ENCODE results near the gene CDK16.

Gene CDK16

DNA sequence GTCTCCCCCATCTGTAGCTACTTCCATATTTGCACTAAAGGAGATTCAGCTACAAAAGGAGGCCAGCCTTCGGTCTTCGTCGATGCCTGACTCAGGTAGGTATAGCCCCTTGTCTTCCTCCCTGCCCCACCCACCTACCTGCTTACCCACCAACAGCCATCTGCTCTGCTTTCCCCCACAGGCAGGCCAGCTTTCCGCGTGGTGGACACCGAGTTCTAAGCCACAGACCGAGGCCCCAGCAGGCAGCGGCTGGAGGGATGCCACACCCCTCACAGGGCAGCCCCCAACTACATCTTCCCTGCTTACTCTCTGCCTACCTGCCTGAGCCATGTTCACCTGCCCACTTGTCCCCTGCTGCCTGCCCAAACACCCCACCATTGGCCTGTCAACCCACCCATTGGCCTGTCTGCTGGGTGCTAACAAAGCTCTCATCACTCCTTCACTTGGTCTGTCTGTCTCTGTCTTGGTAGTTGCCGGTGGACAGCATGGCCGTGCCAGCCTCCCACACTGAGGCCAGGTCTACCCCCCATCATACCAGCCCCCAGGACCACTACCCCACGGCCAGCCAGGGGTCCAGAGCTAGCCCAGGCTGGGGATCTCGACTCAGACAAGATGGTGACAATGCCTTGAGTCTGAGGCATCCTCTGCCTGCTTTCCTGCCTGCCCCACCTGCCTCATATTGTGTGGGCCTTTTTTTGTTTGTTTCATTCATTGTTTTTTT, 10.2 kb downstream of the CDK16 start:
- Histone ChIP-seq H3K4me1 (ENCODE audit: control insufficient read depth, insufficient read depth, low read length, unreplicated experiment) (peaks cover 4% of the 10 kb centered on the region), H3K79me2 (ENCODE audit: control insufficient read depth, insufficient read depth, low read length, unreplicated experiment) (peaks cover 8% of the 10 kb centered on the region), H3K36me3 (ENCODE audit: insufficient read depth, low read length) (peaks cover 4% of the 10 kb centered on the region; the same call in 1 of the 2 replicates), H3K27ac (ENCODE audit: low read depth, low read length) (no peak overlapping the region), H2AFZ (ENCODE audit: low read length, unreplicated experiment) (no peak overlapping the region), H3K27me3 (ENCODE audit: insufficient read depth, low read length) (no peaks in the 10 kb centered on the region), H3K4me3 (ENCODE audit: low read depth, low read length) (no peak overlapping the region)

DNA sequence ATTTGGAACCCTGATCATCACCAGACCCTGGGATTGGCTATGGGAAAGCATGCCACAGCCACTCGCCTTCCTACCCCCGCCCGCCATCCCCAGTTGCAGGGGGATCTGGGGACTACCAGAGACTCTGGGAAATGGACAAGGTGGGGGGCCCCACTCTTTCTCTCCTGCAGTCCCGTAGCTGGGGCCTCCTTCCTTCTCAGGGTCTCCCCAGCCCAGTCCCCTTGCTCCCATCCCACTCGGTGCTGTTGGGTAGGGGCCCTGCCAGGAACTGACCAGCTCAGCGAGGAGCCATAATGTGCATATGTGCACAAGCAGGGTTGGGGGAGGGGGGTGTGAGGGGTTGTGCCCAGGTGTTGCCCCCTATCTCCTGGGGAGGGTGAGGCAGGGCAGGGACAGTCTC, 10.9 kb downstream of the CDK16 start:
- H3K36me3 ChIP-seq (ENCODE audit: insufficient read depth, low read length): peaks cover 4% of the 10 kb centered on the region; the same call in 1 of the 2 replicates
- no peak overlapping the region for H3K4me3 ChIP-seq (ENCODE audit: low read depth, low read length)
- peaks cover 4% of the 10 kb centered on the region for H3K4me1 ChIP-seq (ENCODE audit: control insufficient read depth, insufficient read depth, low read length, unreplicated experiment)
- peaks cover 15% of the 10 kb centered on the region for H3K79me2 ChIP-seq (ENCODE audit: control insufficient read depth, insufficient read depth, low read length, unreplicated experiment)
- H3K27me3 ChIP-seq (ENCODE audit: insufficient read depth, low read length): no peaks in the 10 kb centered on the region
- no peak overlapping the region for H2AFZ ChIP-seq (ENCODE audit: low read length, unreplicated experiment)
- H3K27ac ChIP-seq (ENCODE audit: low read depth, low read length): no peak overlapping the region

DNA sequence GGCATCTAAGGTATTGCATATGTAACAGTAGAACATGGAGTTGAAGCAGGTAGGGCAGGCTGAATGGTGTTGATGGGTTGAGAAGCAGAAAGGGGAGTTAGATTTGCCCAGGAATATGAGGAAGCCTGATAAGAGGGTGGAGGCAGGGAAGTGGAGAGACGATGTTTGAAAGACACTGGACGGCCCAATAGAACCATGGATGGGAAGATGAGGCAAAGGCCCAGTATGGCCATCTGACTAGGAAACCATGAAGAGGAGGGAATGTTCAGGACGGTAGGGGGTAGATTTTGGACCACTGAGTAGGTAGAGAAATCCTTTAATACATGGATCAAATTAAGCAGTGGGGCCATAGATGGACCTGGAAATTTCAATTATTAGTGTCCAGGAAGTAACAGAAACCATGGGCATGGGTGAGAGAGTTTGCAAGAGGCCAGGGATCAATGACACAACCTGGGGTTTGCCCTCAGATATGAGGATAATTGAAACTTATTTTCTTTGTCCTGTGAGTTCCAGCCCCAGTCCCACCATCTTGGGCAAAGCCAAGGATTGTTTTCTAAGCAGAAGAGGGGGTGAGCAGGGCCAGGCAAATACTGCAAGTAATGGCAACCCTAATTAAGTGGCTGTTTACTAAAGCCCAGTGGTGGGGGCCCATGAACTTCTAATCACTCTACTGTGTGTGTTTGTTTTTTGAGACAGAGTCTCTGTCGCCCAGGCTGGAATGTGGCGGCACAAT, 11.8 kb downstream of the CDK16 start:
- Histone ChIP-seq H3K36me3 (ENCODE audit: insufficient read depth, low read length) (peaks cover 4% of the 10 kb centered on the region; the same call in 1 of the 2 replicates), H3K4me1 (ENCODE audit: control insufficient read depth, insufficient read depth, low read length, unreplicated experiment) (peaks cover 6% of the 10 kb centered on the region), H2AFZ (ENCODE audit: low read length, unreplicated experiment) (no peak overlapping the region), H3K4me3 (ENCODE audit: low read depth, low read length) (no peak overlapping the region), H3K27ac (ENCODE audit: low read depth, low read length) (no peak overlapping the region), H3K79me2 (ENCODE audit: control insufficient read depth, insufficient read depth, low read length, unreplicated experiment) (peaks cover 22% of the 10 kb centered on the region), H3K27me3 (ENCODE audit: insufficient read depth, low read length) (no peaks in the 10 kb centered on the region)

DNA sequence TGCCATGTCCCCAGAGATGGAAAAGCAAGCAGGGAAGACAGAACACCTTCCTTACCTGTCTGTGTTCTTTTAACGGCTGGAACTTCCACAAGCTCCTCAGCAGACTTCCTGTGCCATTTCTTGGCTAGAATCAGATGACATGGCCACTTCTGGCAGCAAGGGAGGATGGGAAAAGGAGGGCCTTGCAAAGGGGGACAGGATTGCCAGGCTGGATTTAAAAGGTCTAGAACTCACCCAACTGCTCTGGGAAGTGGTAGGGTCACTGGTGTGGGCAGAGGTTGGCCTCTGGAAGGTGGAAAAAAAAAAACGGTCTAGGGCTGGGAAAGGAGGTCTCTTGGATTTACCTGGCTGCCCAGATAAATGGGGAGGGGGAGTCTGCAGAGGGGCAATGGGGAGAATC, 12.7 kb downstream of the CDK16 start:
- H3K27me3 ChIP-seq (ENCODE audit: insufficient read depth, low read length): no peaks in the 10 kb centered on the region
- peaks cover 31% of the 10 kb centered on the region for H3K79me2 ChIP-seq (ENCODE audit: control insufficient read depth, insufficient read depth, low read length, unreplicated experiment)
- no peak overlapping the region for H3K4me3 ChIP-seq (ENCODE audit: low read depth, low read length)
- peaks cover 11% of the 10 kb centered on the region for H3K4me1 ChIP-seq (ENCODE audit: control insufficient read depth, insufficient read depth, low read length, unreplicated experiment)
- H3K27ac ChIP-seq (ENCODE audit: low read depth, low read length): peak overlapping the region; percentile 94; the same call in 1 of the 2 replicates
- no peak overlapping the region for H2AFZ ChIP-seq (ENCODE audit: low read length, unreplicated experiment)
- peaks cover 4% of the 10 kb centered on the region; the same call in 1 of the 2 replicates for H3K36me3 ChIP-seq (ENCODE audit: insufficient read depth, low read length)

DNA sequence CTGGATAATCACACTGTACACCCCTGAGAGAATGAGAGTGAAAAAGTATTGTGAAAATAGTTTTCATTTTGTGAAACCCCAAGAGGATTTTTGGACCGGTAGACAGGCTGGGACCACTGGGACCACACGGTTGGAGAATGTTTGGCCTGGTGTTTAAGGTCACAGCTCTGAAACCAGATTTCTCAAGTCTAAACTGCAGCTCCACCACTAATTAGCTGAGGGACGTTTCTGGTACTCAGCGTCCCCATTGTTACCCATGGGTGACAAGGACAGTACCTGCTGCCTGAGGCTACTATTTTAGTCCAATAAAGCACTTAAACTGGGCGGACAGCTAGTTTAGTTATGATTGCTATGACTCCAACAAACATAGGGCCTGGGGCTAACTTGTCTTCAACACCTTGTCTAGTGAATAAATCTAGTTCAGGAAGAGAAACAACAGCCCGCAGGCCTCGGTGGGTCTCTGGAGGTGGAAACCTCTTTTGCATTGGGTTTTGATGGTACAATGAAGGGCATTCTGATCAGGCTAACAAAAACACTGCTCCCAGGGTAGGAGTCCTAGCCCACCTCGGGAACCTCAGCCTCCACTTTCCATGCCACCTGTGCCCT, 13.8 kb downstream of the CDK16 start:
- Histone ChIP-seq H3K36me3 (ENCODE audit: insufficient read depth, low read length) (peaks cover 4% of the 10 kb centered on the region; the same call in 1 of the 2 replicates), H3K27me3 (ENCODE audit: insufficient read depth, low read length) (no peaks in the 10 kb centered on the region), H3K79me2 (ENCODE audit: control insufficient read depth, insufficient read depth, low read length, unreplicated experiment) (peaks cover 42% of the 10 kb centered on the region), H2AFZ (ENCODE audit: low read length, unreplicated experiment) (no peak overlapping the region), H3K4me1 (ENCODE audit: control insufficient read depth, insufficient read depth, low read length, unreplicated experiment) (peaks cover 11% of the 10 kb centered on the region), H3K4me3 (ENCODE audit: low read depth, low read length) (peak overlapping the region; percentile 80), H3K27ac (ENCODE audit: low read depth, low read length) (peak overlapping the region; percentile 94)

DNA sequence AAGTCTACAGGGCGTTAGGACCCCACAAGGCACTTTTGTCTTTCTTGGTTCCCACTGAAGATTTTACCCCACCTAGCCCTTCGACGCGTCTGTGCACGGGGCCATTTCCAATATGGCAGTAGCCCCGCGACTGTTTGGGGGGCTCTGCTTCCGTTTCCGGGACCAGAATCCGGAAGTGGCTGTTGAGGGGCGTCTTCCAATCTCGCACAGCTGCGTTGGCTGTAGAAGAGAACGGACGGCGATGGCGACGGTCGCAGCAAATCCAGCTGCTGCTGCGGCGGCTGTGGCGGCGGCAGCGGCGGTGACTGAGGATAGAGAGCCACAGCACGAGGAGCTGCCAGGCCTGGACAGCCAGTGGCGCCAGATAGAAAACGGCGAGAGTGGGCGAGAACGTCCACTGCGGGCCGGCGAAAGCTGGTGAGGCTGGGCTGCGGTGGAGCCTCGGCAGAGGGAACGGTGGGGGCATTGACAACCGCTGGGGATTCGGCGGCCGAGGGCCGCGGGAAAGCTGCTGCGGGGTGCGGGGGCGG, 14.4 kb downstream of the CDK16 start, which contains the start of gene USP11:
TSS of gene USP11 (plus strand) at position 207 of the 530 bp plus-strand sequence. CDS start at position 242, 35 bp downstream.
- H3K4me3 ChIP-seq (ENCODE audit: low read depth, low read length): peak within 1 kb of the TSS; percentile 80
- peak within 1 kb of the TSS; percentile 94 for H3K27ac ChIP-seq (ENCODE audit: low read depth, low read length)
- H2AFZ ChIP-seq (ENCODE audit: low read length, unreplicated experiment): no peak within 1 kb of the TSS
- no peaks in the 10 kb centered on the region for H3K27me3 ChIP-seq (ENCODE audit: insufficient read depth, low read length)
- peaks cover 11% of the 10 kb centered on the region for H3K4me1 ChIP-seq (ENCODE audit: control insufficient read depth, insufficient read depth, low read length, unreplicated experiment)
- peaks cover 42% of the 10 kb centered on the region for H3K79me2 ChIP-seq (ENCODE audit: control insufficient read depth, insufficient read depth, low read length, unreplicated experiment)
- H3K36me3 ChIP-seq (ENCODE audit: insufficient read depth, low read length): peaks cover 4% of the 10 kb centered on the region; the same call in 1 of the 2 replicates

DNA sequence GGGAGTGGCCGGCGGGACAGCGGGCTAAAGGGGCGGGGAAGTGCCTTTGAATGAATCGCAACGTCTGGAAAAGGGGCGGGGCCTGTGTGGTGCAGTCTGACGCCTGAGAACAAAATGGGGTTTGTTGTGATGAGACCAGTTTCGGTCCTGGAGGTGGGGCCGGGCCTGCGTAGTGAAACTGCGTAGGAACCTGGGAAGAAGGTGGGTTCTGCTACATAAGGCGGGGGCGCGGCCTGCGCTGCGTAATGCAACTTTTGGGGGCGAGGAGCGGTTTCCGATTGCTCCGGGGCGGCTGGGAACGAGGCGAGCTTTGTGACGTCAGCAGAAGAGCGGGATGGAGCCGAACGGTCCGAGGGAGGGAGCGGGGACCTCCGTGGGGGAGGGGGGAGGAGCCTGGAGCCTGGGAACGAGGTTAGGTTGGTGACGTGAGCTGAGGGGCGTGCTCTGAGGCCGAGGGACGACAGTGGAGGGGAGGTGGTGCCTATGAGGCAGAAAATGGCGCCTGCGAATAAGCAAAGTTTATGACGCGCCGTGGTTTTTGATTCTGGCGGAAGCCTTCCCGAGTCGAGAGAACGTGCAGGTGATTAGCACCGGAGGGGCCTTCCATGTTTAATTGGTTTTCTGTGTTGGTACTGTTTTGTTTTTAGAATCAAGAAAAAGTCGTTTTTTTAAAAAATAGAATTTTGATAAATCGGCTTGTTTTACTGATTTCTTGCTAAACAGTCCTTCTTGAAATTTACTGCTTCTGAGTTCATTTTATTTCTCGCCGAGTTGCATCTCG, 15.0 kb downstream of the CDK16 start:
- Histone ChIP-seq H2AFZ (ENCODE audit: low read length, unreplicated experiment) (no peak overlapping the region), H3K4me3 (ENCODE audit: low read depth, low read length) (peak overlapping the region; percentile 80), H3K79me2 (ENCODE audit: control insufficient read depth, insufficient read depth, low read length, unreplicated experiment) (peaks cover 42% of the 10 kb centered on the region), H3K27ac (ENCODE audit: low read depth, low read length) (peak overlapping the region; percentile 94), H3K4me1 (ENCODE audit: control insufficient read depth, insufficient read depth, low read length, unreplicated experiment) (peaks cover 11% of the 10 kb centered on the region), H3K36me3 (ENCODE audit: insufficient read depth, low read length) (no peaks in the 10 kb centered on the region), H3K27me3 (ENCODE audit: insufficient read depth, low read length) (no peaks in the 10 kb centered on the region)

DNA sequence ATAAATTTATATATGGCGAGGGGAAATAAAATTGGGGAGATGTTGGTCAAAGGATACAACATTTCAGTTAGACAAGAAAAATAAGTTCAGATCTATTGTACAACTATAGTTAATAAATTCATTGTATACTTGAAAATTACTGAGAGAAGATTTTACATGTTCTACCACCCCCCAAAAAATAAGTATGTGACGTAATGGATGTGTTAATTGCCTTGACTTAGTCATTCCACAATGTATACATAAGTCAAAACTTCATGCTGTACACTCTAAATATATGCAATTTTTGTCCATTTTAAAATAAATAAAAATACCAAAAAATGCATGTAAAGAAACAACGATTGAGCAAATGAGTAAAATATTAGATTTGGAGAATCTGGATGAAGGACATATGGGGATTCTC, 16.1 kb downstream of the CDK16 start:
- peak overlapping the region; percentile 80 for H3K4me3 ChIP-seq (ENCODE audit: low read depth, low read length)
- H3K27ac ChIP-seq (ENCODE audit: low read depth, low read length): peak overlapping the region; percentile 94

DNA sequence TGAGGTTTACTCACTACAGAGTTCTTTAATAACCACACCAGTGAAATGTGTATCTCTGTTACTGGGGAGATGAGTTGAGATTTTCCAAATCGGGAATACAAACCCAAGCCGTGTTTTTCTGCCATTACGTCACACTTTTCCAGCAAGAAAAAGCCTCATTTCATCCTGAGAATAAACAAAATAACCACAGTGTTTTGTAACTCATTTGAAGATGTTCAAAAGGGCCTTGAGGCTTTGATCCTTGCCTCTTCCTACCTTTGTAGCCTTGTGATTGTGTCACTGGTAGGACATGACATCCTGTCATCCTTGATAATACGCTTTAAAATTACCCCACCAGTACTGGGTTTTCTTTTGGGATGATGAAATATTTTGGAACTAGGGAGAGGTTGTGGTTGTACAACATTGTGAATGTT, 17.2 kb downstream of the CDK16 start:
- Histone ChIP-seq H3K27me3 (ENCODE audit: insufficient read depth, low read length) (no peaks in the 10 kb centered on the region), H3K36me3 (ENCODE audit: insufficient read depth, low read length) (no peaks in the 10 kb centered on the region; the same call in 1 of the 2 replicates), H3K4me3 (ENCODE audit: low read depth, low read length) (peak overlapping the region; percentile 17; the same call in 1 of the 2 replicates), H3K79me2 (ENCODE audit: control insufficient read depth, insufficient read depth, low read length, unreplicated experiment) (peaks cover 42% of the 10 kb centered on the region), H3K4me1 (ENCODE audit: control insufficient read depth, insufficient read depth, low read length, unreplicated experiment) (peaks cover 11% of the 10 kb centered on the region), H2AFZ (ENCODE audit: low read length, unreplicated experiment) (no peak overlapping the region), H3K27ac (ENCODE audit: low read depth, low read length) (peak overlapping the region; percentile 41; the same call in 1 of the 2 replicates)

More for the DNA sequence above, 16.1 kb downstream of the CDK16 start:
- Histone ChIP-seq H3K4me1 (ENCODE audit: control insufficient read depth, insufficient read depth, low read length, unreplicated experiment) (peaks cover 11% of the 10 kb centered on the region), H2AFZ (ENCODE audit: low read length, unreplicated experiment) (no peak overlapping the region), H3K27me3 (ENCODE audit: insufficient read depth, low read length) (no peaks in the 10 kb centered on the region), H3K36me3 (ENCODE audit: insufficient read depth, low read length) (no peaks in the 10 kb centered on the region), H3K79me2 (ENCODE audit: control insufficient read depth, insufficient read depth, low read length, unreplicated experiment) (peaks cover 42% of the 10 kb centered on the region)

DNA sequence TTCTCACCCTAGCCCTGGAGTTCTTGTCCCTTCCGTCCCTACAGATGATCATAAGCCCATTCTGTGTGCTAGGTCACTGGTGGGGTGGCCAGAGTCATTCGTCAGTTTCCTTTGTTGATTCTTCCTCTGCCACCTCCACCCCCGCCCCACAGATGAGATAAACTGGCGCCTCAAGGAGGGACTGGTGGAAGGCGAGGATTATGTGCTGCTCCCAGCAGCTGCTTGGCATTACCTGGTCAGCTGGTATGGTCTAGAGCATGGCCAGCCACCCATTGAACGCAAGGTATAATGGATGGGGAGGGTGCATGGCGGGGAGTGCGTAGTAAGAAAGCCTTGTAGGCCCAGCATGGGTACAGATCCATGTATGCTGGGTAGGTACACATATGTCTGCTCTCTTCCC, 20.7 kb downstream of the CDK16 start:
- Histone ChIP-seq H3K36me3 (ENCODE audit: insufficient read depth, low read length) (no peaks in the 10 kb centered on the region; the same call in 1 of the 2 replicates), H3K27me3 (ENCODE audit: insufficient read depth, low read length) (no peaks in the 10 kb centered on the region), H3K79me2 (ENCODE audit: control insufficient read depth, insufficient read depth, low read length, unreplicated experiment) (peaks cover 29% of the 10 kb centered on the region), H3K27ac (ENCODE audit: low read depth, low read length) (no peak overlapping the region), H3K4me1 (ENCODE audit: control insufficient read depth, insufficient read depth, low read length, unreplicated experiment) (peaks cover 7% of the 10 kb centered on the region), H2AFZ (ENCODE audit: low read length, unreplicated experiment) (no peak overlapping the region), H3K4me3 (ENCODE audit: low read depth, low read length) (no peak overlapping the region)

All from ACC112 (cell line).